Measurements from ENCODE around the gene PLEKHG5. TPM values are rescaled to one million over a fixed set of nuclear protein-coding genes. Genes with fewer than 3 reads are reported as not detected.

Gene PLEKHG5
- total and polyA plus RNA-seq, 10 of the 15 experiments (the other 5 are each of a cell fraction or from before 2014, with no cell fraction given): 0.04 to 1.1 (median 0.18) TPM; not detected in 1

DNA sequence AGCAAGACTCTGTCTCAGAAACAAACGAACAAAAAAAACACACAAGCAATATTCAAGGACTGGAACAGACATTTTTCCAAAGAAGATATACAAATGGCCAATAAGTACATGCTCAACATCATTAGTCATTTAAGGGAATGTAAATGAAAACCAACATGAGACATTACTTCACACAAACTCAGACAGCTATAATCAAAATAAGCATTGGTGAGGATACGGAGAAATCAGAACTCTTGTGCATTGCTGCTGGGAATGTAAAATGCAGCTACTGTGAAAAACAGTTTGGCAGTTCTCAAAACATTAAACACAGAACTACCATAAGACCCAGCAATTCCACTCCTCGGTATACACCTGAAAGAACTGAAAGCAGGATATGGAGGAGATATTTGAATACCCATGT is 47.5 kb upstream of the PLEKHG5 start:
- Histone ChIP-seq H3K27me3 (replicated peaks in 1 of 2; ENCODE audit: control insufficient read depth in 2 of 2, insufficient read depth in 2 of 2, low read length in 1 of 2) (no peaks in the 10 kb centered on the region), H3K4me1 (ENCODE audit: control insufficient read depth, insufficient read depth, low read length) (no peaks in the 10 kb centered on the region), H3K36me3 (ENCODE audit: control insufficient read depth in 2 of 2, insufficient read depth in 2 of 2, low read length in 1 of 2) (peaks cover 0 to 3% of the 10 kb centered on the region in 2 experiments), H3K4me2 (ENCODE audit: control insufficient read depth, insufficient read depth) (no peak overlapping the region), H3K9ac (ENCODE audit: control insufficient read depth, insufficient read depth, low read length) (no peak overlapping the region), H3K79me2 (ENCODE audit: control insufficient read depth, insufficient read depth, low read length) (no peaks in the 10 kb centered on the region), H2AFZ (ENCODE audit: control insufficient read depth, low read depth, low read length) (no peak overlapping the region), H3K27ac (ENCODE audit: control insufficient read depth, insufficient read depth) (no peak overlapping the region), H3K9me3 (replicated peaks; ENCODE audit: control insufficient read depth, insufficient read depth, low read length) (no peaks in the 10 kb centered on the region), H3K4me3 (no peak overlapping the region), H4K20me1 (ENCODE audit: control insufficient read depth, insufficient read depth) (no peaks in the 10 kb centered on the region)
- no peak for DNase-seq (ENCODE audit: low read depth, low spot score)
- intact Hi-C loops (cut with micrococcal nuclease; ENCODE audit: unreplicated experiment) (no loop called here), in situ Hi-C loops (cut with MboI) (no loop called here)
- no TSS peak for BruUV-seq (replicated peaks)
- POLR2A ChIA-PET: no interaction called here
- ATAC-seq: no peak
- no peak for FAIRE-seq
- SMC1A ChIA-PET (ENCODE audit: uncharacterized antibody, unreplicated experiment): interaction anchor here (1.1 kb wide), 1 partner anchor 13 kb away, joined by 3 read pairs; no protein-coding TSS in a partner anchor
- 63% methylated on average over 3 of the region's 3 CpGs for WGBS (ENCODE audit: insufficient coverage, insufficient replicate concordance, low lambda C conversion rate, missing lambda C conversion rate)
- CTCF ChIA-PET: interaction anchor here (0.7 to 1.2 kb wide), 3 partner anchors 15 to 17 kb away, joined by 3 to 6 read pairs (median 3); partner anchors contain the start of gene NOL9
- RAD21 ChIA-PET (ENCODE audit: unreplicated experiment): no interaction called here
- TF ChIP-seq GATAD2B (conservative IDR thresholded peaks at IDR 0.05; ENCODE audit: low read depth): no peak
- TF ChIP-seq, protein P1, sequence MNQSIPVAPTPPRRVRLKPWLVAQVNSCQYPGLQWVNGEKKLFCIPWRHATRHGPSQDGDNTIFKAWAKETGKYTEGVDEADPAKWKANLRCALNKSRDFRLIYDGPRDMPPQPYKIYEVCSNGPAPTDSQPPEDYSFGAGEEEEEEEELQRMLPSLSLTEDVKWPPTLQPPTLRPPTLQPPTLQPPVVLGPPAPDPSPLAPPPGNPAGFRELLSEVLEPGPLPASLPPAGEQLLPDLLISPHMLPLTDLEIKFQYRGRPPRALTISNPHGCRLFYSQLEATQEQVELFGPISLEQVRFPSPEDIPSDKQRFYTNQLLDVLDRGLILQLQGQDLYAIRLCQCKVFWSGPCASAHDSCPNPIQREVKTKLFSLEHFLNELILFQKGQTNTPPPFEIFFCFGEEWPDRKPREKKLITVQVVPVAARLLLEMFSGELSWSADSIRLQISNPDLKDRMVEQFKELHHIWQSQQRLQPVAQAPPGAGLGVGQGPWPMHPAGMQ (IDR thresholded peaks at IDR 0.05; ENCODE audit: borderline replicate concordance): no peak

DNA sequence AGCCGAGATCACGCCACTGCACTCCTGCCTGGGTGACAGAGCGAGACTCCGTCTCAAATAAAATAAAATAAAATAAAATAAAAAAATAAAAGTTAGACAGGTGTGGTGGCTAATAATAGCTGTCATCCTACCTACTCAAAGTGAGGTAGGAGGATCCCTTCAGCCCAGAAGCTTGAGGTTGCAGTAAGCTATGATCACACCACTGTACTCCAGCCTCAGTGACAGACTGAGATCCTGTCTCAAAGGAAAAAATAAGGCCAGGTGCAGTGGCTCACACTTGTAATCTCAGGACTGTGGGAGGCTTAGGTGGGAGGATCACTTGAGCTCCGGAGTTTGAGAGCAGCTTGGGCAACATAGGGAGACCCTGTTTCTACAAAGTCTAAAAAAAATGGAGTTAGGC is 44.8 kb upstream of the PLEKHG5 start:
- Histone ChIP-seq H3K9ac (ENCODE audit: control insufficient read depth, insufficient read depth, low read length) (no peak overlapping the region), H3K27ac (ENCODE audit: control insufficient read depth, insufficient read depth) (no peak overlapping the region), H3K27me3 (replicated peaks in 1 of 2; ENCODE audit: control insufficient read depth in 2 of 2, insufficient read depth in 2 of 2, low read length in 1 of 2) (no peaks in the 10 kb centered on the region), H3K4me1 (ENCODE audit: control insufficient read depth, insufficient read depth, low read length) (no peaks in the 10 kb centered on the region), H4K20me1 (ENCODE audit: control insufficient read depth, insufficient read depth) (no peaks in the 10 kb centered on the region), H3K36me3 (ENCODE audit: control insufficient read depth in 2 of 2, insufficient read depth in 2 of 2, low read length in 1 of 2) (peaks cover 14% of the 10 kb centered on the region in 2 experiments), H3K9me3 (replicated peaks; ENCODE audit: control insufficient read depth, insufficient read depth, low read length) (no peaks in the 10 kb centered on the region), H2AFZ (ENCODE audit: control insufficient read depth, low read depth, low read length) (no peak overlapping the region), H3K79me2 (ENCODE audit: control insufficient read depth, insufficient read depth, low read length) (no peaks in the 10 kb centered on the region), H3K4me2 (ENCODE audit: control insufficient read depth, insufficient read depth) (no peak overlapping the region), H3K4me3 (no peak overlapping the region)
- POLR2A ChIA-PET: no interaction called here
- SMC1A ChIA-PET (ENCODE audit: uncharacterized antibody, unreplicated experiment): no interaction called here
- in situ Hi-C loops (cut with MboI) (no loop called here), intact Hi-C loops (cut with micrococcal nuclease; ENCODE audit: unreplicated experiment) (no loop called here)
- CTCF ChIA-PET: interaction anchor here (1.2 to 1.8 kb wide), 3 partner anchors 12 to 47 kb away, joined by 3 to 10 read pairs (median 3); no protein-coding TSS in a partner anchor
- RAD21 ChIA-PET (ENCODE audit: unreplicated experiment): interaction anchor here (0.5 kb wide), 1 partner anchor 72 kb away, joined by 3 read pairs; no protein-coding TSS in a partner anchor
- no peak for ATAC-seq
- DNase-seq (ENCODE audit: low read depth, low spot score): no peak
- no peak for FAIRE-seq
- WGBS (ENCODE audit: insufficient coverage, insufficient replicate concordance, low lambda C conversion rate, missing lambda C conversion rate): 80% methylated on average over 5 of the region's 5 CpGs
- no TSS peak for BruUV-seq (replicated peaks)
- TF ChIP-seq KAT2A (conservative IDR thresholded peaks at IDR 0.05; ENCODE audit: control insufficient read depth, low read depth, low read length): no peak
- no peak for TF ChIP-seq WRNIP1 (IDR thresholded peaks at IDR 0.05; ENCODE audit: borderline replicate concordance, low read depth, low read length)
- TF ChIP-seq, protein P2, sequence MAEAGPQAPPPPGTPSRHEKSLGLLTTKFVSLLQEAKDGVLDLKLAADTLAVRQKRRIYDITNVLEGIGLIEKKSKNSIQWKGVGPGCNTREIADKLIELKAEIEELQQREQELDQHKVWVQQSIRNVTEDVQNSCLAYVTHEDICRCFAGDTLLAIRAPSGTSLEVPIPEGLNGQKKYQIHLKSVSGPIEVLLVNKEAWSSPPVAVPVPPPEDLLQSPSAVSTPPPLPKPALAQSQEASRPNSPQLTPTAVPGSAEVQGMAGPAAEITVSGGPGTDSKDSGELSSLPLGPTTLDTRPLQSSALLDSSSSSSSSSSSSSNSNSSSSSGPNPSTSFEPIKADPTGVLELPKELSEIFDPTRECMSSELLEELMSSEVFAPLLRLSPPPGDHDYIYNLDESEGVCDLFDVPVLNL (IDR thresholded peaks at IDR 0.05; ENCODE audit: low read depth, low read length): no peak
- TF ChIP-seq EZH2 (IDR thresholded peaks at IDR 0.05; ENCODE audit: borderline replicate concordance, control insufficient read depth, low read depth, low read length): no peak
- no peak for TF ChIP-seq TBL1XR1 (IDR thresholded peaks at IDR 0.05; ENCODE audit: low read depth, low read length)
- no peak for TF ChIP-seq ZNF24 (IDR thresholded peaks at IDR 0.05)
- TF ChIP-seq SREBF2 (IDR thresholded peaks at IDR 0.05; ENCODE audit: low read length): no peak
- TF ChIP-seq, protein P3, sequence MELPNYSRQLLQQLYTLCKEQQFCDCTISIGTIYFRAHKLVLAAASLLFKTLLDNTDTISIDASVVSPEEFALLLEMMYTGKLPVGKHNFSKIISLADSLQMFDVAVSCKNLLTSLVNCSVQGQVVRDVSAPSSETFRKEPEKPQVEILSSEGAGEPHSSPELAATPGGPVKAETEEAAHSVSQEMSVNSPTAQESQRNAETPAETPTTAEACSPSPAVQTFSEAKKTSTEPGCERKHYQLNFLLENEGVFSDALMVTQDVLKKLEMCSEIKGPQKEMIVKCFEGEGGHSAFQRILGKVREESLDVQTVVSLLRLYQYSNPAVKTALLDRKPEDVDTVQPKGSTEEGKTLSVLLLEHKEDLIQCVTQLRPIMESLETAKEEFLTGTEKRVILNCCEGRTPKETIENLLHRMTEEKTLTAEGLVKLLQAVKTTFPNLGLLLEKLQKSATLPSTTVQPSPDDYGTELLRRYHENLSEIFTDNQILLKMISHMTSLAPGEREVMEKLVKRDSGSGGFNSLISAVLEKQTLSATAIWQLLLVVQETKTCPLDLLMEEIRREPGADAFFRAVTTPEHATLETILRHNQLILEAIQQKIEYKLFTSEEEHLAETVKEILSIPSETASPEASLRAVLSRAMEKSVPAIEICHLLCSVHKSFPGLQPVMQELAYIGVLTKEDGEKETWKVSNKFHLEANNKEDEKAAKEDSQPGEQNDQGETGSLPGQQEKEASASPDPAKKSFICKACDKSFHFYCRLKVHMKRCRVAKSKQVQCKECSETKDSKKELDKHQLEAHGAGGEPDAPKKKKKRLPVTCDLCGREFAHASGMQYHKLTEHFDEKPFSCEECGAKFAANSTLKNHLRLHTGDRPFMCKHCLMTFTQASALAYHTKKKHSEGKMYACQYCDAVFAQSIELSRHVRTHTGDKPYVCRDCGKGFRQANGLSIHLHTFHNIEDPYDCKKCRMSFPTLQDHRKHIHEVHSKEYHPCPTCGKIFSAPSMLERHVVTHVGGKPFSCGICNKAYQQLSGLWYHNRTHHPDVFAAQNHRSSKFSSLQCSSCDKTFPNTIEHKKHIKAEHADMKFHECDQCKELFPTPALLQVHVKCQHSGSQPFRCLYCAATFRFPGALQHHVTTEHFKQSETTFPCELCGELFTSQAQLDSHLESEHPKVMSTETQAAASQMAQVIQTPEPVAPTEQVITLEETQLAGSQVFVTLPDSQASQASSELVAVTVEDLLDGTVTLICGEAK (IDR thresholded peaks at IDR 0.05; ENCODE audit: borderline replicate concordance): no peak
- TF ChIP-seq GATAD2B (conservative IDR thresholded peaks at IDR 0.05; ENCODE audit: low read depth): no peak
- no peak for TF ChIP-seq DPF2 (IDR thresholded peaks at IDR 0.05)

All from GM12878 (cell line).